GM21526 (cell line): ENCODE measurements around the gene NRDE2.

Experiments
- ATAC-seq: cut with Tn5 transposase; IDR thresholded peaks from one replicate; pipeline ENCODE4 v1.9.1; 2021; ENCODE audit warnings: moderate library complexity; ENCODE audit not compliant: unreplicated experiment, low FRiP score

The NRDE2 gene

DNA sequence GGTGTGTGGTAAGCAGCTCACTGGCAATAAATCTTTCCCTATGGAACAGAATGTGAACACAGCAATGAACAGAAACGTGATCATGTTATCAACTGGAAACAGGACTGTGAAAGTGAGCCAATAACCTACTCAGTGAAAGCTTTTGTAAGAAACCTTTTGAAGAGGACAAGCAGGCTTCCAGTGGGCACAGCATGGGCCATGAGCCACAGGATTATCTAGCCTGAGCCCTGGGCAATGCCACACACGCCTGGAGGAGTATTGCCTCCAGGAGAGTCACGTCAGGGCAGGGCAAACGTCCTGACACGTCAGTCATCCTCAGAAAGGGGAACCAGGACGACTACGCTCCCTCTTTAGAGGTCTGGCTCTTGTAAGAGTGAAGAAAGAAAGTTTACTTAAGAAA is 32.3 kb downstream of the NRDE2 start:
- ATAC-seq = no peak

- ATAC-seq = no peak
Measured at GRCh38 chr14:90297876-90298629, 33.7 kb downstream of the NRDE2 start.

- ATAC-seq = no peak
Measured at GRCh38 chr14:90296641-90297040, 35.1 kb downstream of the NRDE2 start.

DNA sequence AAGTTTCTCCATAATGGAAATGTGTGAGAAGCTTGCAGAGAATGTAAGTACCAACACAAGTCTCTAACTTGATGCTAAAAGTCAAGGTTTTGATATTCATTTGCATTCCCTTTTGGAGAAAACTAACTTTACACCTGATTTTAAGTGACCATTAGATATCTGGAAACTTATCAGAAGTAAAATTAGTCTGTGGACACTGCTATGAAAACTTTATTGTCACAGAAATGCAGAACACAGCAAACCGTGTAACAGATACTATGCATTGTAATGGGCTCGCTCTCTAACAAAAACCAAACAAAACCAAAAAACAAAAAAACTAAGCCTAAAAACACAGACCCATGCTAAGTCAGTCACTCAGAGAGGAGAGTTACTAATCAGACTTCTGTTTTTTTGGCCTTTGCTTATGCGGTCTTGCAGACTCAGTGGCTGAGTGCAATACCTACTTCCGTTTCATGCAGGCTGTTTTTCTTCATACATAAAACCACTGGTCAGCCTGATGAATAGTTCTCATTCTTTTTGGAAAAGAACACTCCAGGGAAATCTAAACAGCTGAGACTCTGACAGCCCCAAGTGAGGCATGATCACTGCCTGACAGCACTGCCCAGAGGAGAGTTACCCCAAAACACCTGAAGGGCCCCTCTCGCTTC is 35.7 kb downstream of the NRDE2 start:
- no peak for ATAC-seq

DNA sequence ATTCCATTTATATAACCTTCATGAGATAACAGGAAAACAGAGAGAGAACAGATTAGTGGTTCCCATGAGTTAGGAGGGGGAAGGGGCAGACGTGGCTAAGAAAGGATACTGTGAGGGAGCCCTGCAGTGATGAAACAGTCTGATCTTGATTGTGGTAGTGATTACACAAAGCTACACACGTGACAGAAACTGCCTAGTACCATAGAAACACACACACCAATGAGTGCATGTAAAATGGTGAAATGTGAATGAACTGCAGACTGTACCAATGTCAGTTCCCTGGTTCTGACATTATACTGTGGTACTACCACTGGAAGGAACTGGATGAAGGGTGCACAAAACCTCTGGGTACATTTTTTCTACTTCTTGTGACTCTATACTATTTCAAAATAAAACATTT is 36.9 kb downstream of the NRDE2 start:
- no peak for ATAC-seq

GRCh38 chr14:90293766-90294730 is 37.7 kb downstream of the NRDE2 start:
- no peak for ATAC-seq

- ATAC-seq = no peak
Measured at GRCh38 chr14:90291699-90292098, 40.0 kb downstream of the NRDE2 start.

DNA sequence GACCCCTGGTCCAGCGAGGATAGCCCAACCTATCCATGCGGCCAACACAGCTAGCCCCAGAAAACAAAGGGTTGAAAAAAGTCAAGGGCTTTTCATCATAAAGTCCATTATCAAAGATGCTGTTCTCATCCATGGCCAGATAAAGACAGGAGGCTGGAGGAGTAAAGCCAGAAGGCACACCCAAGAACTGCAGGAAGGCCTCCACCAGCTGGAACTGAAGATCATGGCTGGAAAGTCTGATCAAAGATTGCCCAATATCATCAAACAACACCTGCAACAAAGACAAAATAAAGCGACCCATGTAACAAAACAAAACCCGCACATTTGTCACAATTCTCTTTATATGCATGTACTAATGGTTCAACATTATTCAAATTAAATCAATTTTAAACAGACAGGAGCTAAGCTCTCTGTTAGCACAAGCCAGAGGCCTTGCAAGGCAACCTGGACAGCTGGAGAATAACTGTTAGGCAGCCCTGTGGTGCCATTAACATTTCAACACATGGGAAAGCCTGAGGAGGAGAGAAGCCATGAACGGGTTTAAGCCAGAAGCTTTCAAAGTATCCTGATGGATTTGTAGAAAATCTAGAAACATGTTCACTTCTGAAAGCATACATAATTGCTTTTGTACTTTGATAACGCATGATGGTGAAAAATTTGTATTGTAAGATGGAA is 41.3 kb downstream of the NRDE2 start:
- ATAC-seq = no peak

- ATAC-seq = peak; percentile 59
Measured at GRCh38 chr14:90288651-90289355, 42.9 kb downstream of the NRDE2 start.

DNA sequence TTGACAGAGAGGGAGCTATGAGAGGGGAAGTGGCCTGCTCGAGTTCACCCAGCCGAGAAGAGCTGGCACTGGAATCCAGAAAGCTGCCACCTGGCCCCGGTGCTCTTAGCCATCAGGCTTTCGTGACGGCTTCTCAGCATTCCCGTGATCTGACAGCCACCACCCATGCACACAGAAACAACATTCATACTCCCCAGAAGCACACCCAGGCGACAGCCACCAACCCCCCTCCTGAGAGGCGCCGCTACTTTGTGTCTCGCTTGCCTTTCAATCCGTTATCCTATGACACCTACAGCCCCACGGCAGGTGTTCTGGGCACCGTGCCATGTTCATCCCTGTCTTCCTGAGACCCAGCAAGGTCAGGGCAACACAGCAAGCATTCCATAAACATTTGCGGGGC is 44.0 kb downstream of the NRDE2 start:
- ATAC-seq = no peak

DNA sequence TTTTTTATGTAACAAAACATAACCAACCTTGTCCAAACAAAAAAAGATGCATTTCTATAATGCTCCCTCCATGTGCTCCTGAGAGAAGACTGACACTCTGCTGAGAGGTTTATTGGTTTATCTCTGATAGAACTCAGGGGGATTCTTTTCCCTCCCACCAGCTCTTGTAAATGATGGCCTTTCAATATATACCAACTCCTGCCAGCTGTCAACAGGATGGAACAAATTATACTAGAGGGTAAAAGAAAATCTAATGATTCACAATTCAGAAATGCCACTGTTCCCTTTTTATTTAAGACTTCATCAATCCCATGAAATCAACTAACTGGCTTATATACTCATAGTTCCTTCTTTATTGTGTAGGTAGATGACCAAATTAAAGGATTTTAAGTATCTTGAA is 50.0 kb downstream of the NRDE2 start:
- ATAC-seq = no peak

DNA sequence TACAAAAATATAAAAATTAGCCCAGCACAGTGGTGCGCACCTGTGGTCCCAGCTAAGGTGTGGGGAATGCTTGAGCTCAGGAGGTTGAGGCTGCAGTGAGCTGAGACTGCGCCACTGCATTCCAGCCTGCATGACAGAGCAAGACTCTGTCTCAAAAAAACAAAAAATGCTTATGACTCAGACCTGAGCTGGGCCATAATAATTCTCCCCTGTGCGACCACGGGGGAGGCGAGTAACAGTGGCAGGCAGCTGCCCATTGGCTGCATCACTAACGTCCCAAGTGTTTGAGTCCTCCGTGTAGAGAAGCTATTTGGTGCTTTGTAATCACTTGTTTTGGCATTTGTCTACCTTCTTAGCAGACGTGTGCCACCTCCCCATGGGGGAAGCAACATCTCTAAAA is 50.5 kb downstream of the NRDE2 start:
- ATAC-seq = no peak

- ATAC-seq = no peak
Measured at GRCh38 chr14:90280096-90280495, 51.6 kb downstream of the NRDE2 start.

- no peak for ATAC-seq
Measured at GRCh38 chr14:90278199-90279175, 53.3 kb downstream of the NRDE2 start.

GRCh38 chr14:90277581-90278198 is 54.1 kb downstream of the NRDE2 start:
- ATAC-seq = no peak

DNA sequence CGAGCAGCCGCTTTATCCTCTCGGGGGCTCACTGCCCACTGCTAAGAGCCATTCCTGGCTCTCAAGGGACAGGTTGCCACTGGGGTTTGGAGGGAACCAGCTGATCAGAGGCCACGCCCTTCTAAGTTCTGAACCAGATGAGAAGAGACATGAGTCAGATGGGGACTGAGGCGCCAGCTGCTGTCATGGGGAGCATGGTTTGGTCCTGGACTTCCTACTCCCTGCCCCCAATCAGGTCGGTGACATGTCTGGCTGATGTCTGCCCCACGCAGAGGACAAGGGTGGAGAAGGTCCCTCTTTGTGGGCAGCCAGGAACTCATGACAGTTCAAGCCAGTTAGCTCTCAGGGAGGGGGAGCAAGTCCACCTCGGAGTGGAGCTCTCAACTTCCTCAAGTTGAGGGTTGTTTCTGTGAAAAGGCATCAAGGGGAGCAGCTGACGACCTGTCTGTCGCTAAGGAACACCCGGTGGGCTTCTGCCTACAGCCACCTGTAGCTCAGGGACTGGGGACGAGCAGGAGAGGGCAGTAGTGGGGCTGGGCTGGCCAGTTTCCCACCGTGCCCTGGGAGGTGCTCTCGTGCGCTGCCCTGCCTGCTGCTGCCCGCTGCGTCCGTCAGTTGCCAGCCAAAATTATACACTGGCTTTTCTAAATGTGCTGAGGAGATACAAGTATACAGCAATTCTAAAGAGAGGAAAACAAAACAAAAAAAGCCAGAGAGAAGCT is 54.9 kb downstream of the NRDE2 start:
- ATAC-seq = no peak

DNA sequence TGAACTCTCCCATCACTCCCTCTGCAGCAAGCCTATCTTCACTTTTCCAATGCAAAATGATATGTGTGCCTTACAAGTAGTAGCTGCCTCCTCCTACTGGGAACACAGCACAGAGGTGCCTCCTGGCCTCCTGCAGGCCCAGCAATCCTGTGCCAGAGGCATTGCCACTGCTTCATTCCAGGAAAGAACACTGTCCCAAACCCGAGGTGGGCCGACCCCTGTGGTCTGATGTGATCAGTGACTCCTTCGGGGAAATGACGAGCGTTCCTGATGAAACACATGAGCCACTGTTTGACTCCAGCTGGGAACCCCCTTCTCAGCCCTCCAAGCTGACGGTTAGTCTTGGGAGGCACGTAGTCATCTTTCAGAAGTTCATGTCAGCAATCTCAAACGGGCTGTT is 55.9 kb downstream of the NRDE2 start:
- no peak for ATAC-seq

GRCh38 chr14:90275458-90275814 is 56.3 kb downstream of the NRDE2 start:
- no peak for ATAC-seq
